Transverse colon (tissue), 4 donors: ENCODE data around the gene BCAN. TPM values are rescaled to one million over a fixed set of nuclear protein-coding genes. Genes with fewer than 3 reads are reported as not detected.

Experiments used
- DNase-seq: peaks from one replicate; pipeline ENCODE4 v3.0.0-alpha.2; 2019
- H3K27ac ChIP-seq, 4 donors: fragments of 200-600 bp; sonication (generic); 2 replicates each; pipeline ENCODE4 v1.5.1; 2016 to 2018; ENCODE audit warnings: inconsistent platforms in 4 of 4
- H3K27me3 ChIP-seq: fragments of 200-600 bp; sonication (generic); 2 replicates; pipeline ENCODE4 v1.5.1; 2017; ENCODE audit warnings: inconsistent platforms
- H3K36me3 ChIP-seq, 4 donors: fragments of 200-600 bp; sonication (generic); 2 replicates each; pipeline ENCODE4 v1.5.1; 2017 to 2019; ENCODE audit warnings: inconsistent platforms in 4 of 4
- H3K4me1 ChIP-seq, 4 donors: fragments of 200-600 bp; sonication (generic); 2 replicates each; pipeline ENCODE4 v1.5.1; 2017 to 2020; ENCODE audit warnings: inconsistent platforms in 4 of 4
- H3K4me3 ChIP-seq, 4 donors: fragments of 200-600 bp; sonication (generic); 1 replicate in 1 of 4; 2 replicates in 3 of 4; pipeline versions ENCODE4 v1.5.1 to v1.6.1; 2017 to 2019; ENCODE audit warnings: inconsistent platforms in 4 of 4
- H3K9me3 ChIP-seq, 2 donors: fragments of 200-600 bp; sonication (generic); 2 replicates each; pipeline ENCODE4 v1.5.1; 2017 to 2019; ENCODE audit warnings: inconsistent platforms in 2 of 2
- CTCF ChIP-seq, 5 experiments: fragments of 200-600 bp in 3 of 5; fragments of 450-650 bp in 2 of 5; sonication (generic) in 3 of 5; IDR thresholded peaks; 1 replicate in 2 of 5; 2 replicates in 3 of 5; pipeline ENCODE4 v1.5.1; 2016 to 2017; ENCODE audit warnings: antibody characterized with exemption in 5 of 5, inconsistent platforms in 3 of 5, mild to moderate bottlenecking in 2 of 5, moderate library complexity in 1 of 5
- EP300 ChIP-seq: sonication (generic); formaldehyde crosslinking; IDR thresholded peaks from one replicate; pipeline ENCODE4 v1.6.1; 2017; ENCODE audit warnings: antibody characterized with exemption, low read depth
- POLR2A ChIP-seq: fragments of 450-650 bp; IDR thresholded peaks from one replicate; pipeline ENCODE4 v1.6.1; 2016; ENCODE audit warnings: antibody characterized with exemption, mild to moderate bottlenecking, moderate library complexity
- POLR2AphosphoS5 ChIP-seq, 3 donors: sonication (generic); formaldehyde crosslinking; IDR thresholded peaks; one replicate each; pipeline ENCODE4 v1.6.1; 2016; ENCODE audit warnings: antibody characterized with exemption in 3 of 3
- WGBS, 2 donors: methylation state at CpG; one replicate each; pipeline ENCODE4 v1.1.5; 2018; ENCODE audit warnings: low coverage in 1 of 2; 5-methylcytosine and 5-hydroxymethylcytosine counted together
- in situ Hi-C, 4 donors: fragments of 200-750 bp; cut with MboI; loops; one replicate each; pipeline versions ENCODE4 v1.15.0 to v1.15.1; 2017; ENCODE audit warnings: low sequenced_read_pairs in 3 of 4, low pct_ligation_motif_present in 1 of 4, low pct_unique_long_range_greater_than_20kb in 1 of 4
- intact Hi-C: fragments of 100-400 bp; cut with DNase I; formaldehyde crosslinking; loops from one replicate; pipeline ENCODE4 v1.15.1; 2023; ENCODE audit warnings: low total_unique reads
- total RNA-seq, 4 donors: library from RNA; depleted of rRNA; stranded (reverse); fragments of >200 nt; gene quantifications; one replicate each; pipeline ENCODE4 v1.1.0, GENCODE V29; 2016

Gene BCAN
- total RNA-seq, 4 donors from 2014 or later = 0.55 to 0.95 TPM; not detected in 2

GRCh38 chr1:156680056-156680455 is 38.1 kb downstream of the BCAN start:
- no peak overlapping the region for H3K27ac ChIP-seq
- peaks cover 8 to 30% (median 20%) of the 10 kb centered on the region in 4 donors for H3K4me1 ChIP-seq
- in situ Hi-C loops = loop anchor here in 2 of 4 donors (25.0 kb wide), 1 partner anchor 182 kb away; the partner anchor contains the start of genes INSRR (in 2 of the 2) and NTRK1 (in 2 of the 2)
- H3K4me3 ChIP-seq = no peak overlapping the region
- H3K36me3 ChIP-seq = no peaks in the 10 kb centered on the region
- no peak for DNase-seq
- no peak for TF ChIP-seq EP300
- TF ChIP-seq CTCF (IDR thresholded peaks at IDR 0.05) = no peak
- TF ChIP-seq POLR2A = no peak
- peaks cover 77% of the 10 kb centered on the region for H3K27me3 ChIP-seq
- 35 to 50% methylated on average over 1 to 2 of the region's 2 CpGs for WGBS, 2 donors
- H3K9me3 ChIP-seq = no peaks in the 10 kb centered on the region
- intact Hi-C loops = no loop called here

- 69 to 100% methylated on average over 1 to 8 of the region's 8 CpGs for WGBS, 2 donors
- H3K27me3 ChIP-seq = peaks cover 77% of the 10 kb centered on the region
- H3K4me3 ChIP-seq = no peak overlapping the region
- H3K9me3 ChIP-seq = no peaks in the 10 kb centered on the region
- in situ Hi-C loops (loop anchor here in 2 of 4 donors (25.0 kb wide), 1 partner anchor 181 kb away; the partner anchor contains the start of genes INSRR (in 2 of the 2) and NTRK1 (in 2 of the 2)), intact Hi-C loops (no loop called here)
- TF ChIP-seq POLR2AphosphoS5 (IDR thresholded peaks at IDR 0.05) = no peak
- TF ChIP-seq EP300 = no peak
- no peak for TF ChIP-seq POLR2A
- TF ChIP-seq CTCF (IDR thresholded peaks at IDR 0.05) = no peak
- H3K36me3 ChIP-seq = no peaks in the 10 kb centered on the region
- peaks cover 8 to 17% (median 17%) of the 10 kb centered on the region in 4 donors for H3K4me1 ChIP-seq
- H3K27ac ChIP-seq = no peak overlapping the region
- DNase-seq = no peak
Measured at GRCh38 chr1:156681196-156681960, 39.5 kb downstream of the BCAN start.

- Histone ChIP-seq H3K36me3 (no peaks in the 10 kb centered on the region), H3K27ac (no peak overlapping the region), H3K4me1 (peaks cover 2 to 9% (median 7%) of the 10 kb centered on the region in 4 donors), H3K9me3 (no peaks in the 10 kb centered on the region), H3K4me3 (no peak overlapping the region), H3K27me3 (peaks cover 69% of the 10 kb centered on the region)
- no peak for DNase-seq
- in situ Hi-C loops (loop anchor here in 2 of 4 donors (25.0 kb wide), 1 partner anchor 180 kb away; the partner anchor contains the start of genes INSRR (in 2 of the 2) and NTRK1 (in 2 of the 2)), intact Hi-C loops (no loop called here)
- TF ChIP-seq EP300 (no peak), POLR2A (no peak), CTCF (IDR thresholded peaks at IDR 0.05) (no peak), POLR2AphosphoS5 (IDR thresholded peaks at IDR 0.05) (no peak)
- WGBS, 2 donors = 56 to 74% methylated on average over 3 to 5 of the region's 5 CpGs
Measured at GRCh38 chr1:156682166-156682890, 40.4 kb downstream of the BCAN start.

GRCh38 chr1:156684227-156684782 is 42.4 kb downstream of the BCAN start:
- no peak for DNase-seq
- intact Hi-C loops = no loop called here
- in situ Hi-C loops = loop anchor here in 2 of 4 donors (25.0 kb wide), 1 partner anchor 178 kb away; the partner anchor contains the start of genes INSRR (in 2 of the 2) and NTRK1 (in 2 of the 2)
- Histone ChIP-seq H3K9me3 (no peaks in the 10 kb centered on the region), H3K36me3 (no peaks in the 10 kb centered on the region), H3K4me1 (peaks cover 0 to 4% (median 1%) of the 10 kb centered on the region in 4 donors), H3K27me3 (peaks cover 69% of the 10 kb centered on the region), H3K27ac (no peak overlapping the region), H3K4me3 (no peak overlapping the region)
- WGBS, 2 donors = 55 to 64% methylated on average over 1 to 5 of the region's 5 CpGs
- no peak for TF ChIP-seq POLR2A
